Suprapubic skin (tissue), 4 donors: ENCODE measurements around the gene LRRC4C.

Source experiments
- EP300 ChIP-seq: sonication (generic); formaldehyde crosslinking; IDR thresholded peaks from one replicate; pipeline ENCODE4 v1.6.1; 2017; ENCODE audit warnings: antibody characterized with exemption
- POLR2AphosphoS5 ChIP-seq, 3 donors: sonication (generic); formaldehyde crosslinking; IDR thresholded peaks; one replicate each; pipeline ENCODE4 v1.6.1; 2017; ENCODE audit warnings: antibody characterized with exemption in 3 of 3
- TF ChIP-seq, protein P1 (sequence below), 2 donors: fragments of 200-600 bp in 1 of 2; fragments of 450-650 bp in 1 of 2; sonication (generic) in 1 of 2; IDR thresholded peaks; one replicate each; pipeline ENCODE4 v1.5.1; 2016 to 2019; ENCODE audit warnings: antibody characterized with exemption in 2 of 2, mild to moderate bottlenecking in 1 of 2, moderate library complexity in 1 of 2

GRCh38 chr11:40179541-40179940 lies 1279.9 kb downstream of the LRRC4C start:
- TF ChIP-seq, protein P1, sequence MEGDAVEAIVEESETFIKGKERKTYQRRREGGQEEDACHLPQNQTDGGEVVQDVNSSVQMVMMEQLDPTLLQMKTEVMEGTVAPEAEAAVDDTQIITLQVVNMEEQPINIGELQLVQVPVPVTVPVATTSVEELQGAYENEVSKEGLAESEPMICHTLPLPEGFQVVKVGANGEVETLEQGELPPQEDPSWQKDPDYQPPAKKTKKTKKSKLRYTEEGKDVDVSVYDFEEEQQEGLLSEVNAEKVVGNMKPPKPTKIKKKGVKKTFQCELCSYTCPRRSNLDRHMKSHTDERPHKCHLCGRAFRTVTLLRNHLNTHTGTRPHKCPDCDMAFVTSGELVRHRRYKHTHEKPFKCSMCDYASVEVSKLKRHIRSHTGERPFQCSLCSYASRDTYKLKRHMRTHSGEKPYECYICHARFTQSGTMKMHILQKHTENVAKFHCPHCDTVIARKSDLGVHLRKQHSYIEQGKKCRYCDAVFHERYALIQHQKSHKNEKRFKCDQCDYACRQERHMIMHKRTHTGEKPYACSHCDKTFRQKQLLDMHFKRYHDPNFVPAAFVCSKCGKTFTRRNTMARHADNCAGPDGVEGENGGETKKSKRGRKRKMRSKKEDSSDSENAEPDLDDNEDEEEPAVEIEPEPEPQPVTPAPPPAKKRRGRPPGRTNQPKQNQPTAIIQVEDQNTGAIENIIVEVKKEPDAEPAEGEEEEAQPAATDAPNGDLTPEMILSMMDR (IDR thresholded peaks at IDR 0.05): no peak
- TF ChIP-seq EP300 (no peak), POLR2AphosphoS5 (IDR thresholded peaks at IDR 0.05) (no peak)
